H1 (cell line): ENCODE results near the gene MDC1. TPM values are rescaled to one million over a fixed set of nuclear protein-coding genes. Genes with fewer than 3 reads are reported as not detected.
"Not testable (repeated sequence)": the region's sequence is repeated elsewhere in the genome, so short reads cannot be mapped to it uniquely, and the experiment has no call there.

Experiments used
- CTCF ChIA-PET: fragments of 300-600 bp; sonication (Branson Sonifier 250); formaldehyde crosslinking; loops from one replicate; lab custom pipeline; 2021; ENCODE audit not compliant: partially characterized antibody; lab: Charles Lee
- POLR2A ChIA-PET: fragments of 300-600 bp; sonication (Branson Sonifier 250); formaldehyde crosslinking; loops from one replicate; lab custom pipeline; 2021; ENCODE audit warnings: inconsistent platforms; ENCODE audit not compliant: partially characterized antibody; lab: Charles Lee
- DNase-seq, 2 experiments: peaks; one replicate each; pipeline versions ENCODE4 v3.0.0 to v3.0.0-alpha.2; 2010 to 2022; ENCODE audit warnings: low spot score in 2 of 2, low read depth in 1 of 2, mixed read lengths in 1 of 2
- FAIRE-seq: peaks from 2 replicates; lab custom pipeline; 2011; peaks lifted over from hg19 to GRCh38; lab: Jason Lieb, UNC
- H2AFZ ChIP-seq: 2 replicates; pipeline ENCODE4 v1.8.1; 2012; ENCODE audit warnings: low read length, inconsistent platforms
- H2AK5ac ChIP-seq: 2 replicates; pipeline ENCODE4 v1.6.1; 2013; ENCODE audit warnings: low read depth, low read length
- H2BK120ac ChIP-seq: replicated peaks from 2 replicates; pipeline ENCODE3; 2013; ENCODE audit warnings: low read depth, low read length, inconsistent platforms
- H2BK12ac ChIP-seq: 2 replicates; pipeline ENCODE4 v1.6.1; 2013; ENCODE audit warnings: low read depth, low read length
- H2BK15ac ChIP-seq: 2 replicates; pipeline ENCODE4 v1.6.1; 2013; ENCODE audit warnings: low read length
- H2BK20ac ChIP-seq: 2 replicates; pipeline ENCODE4 v1.6.1; 2013; ENCODE audit warnings: low read length
- H2BK5ac ChIP-seq: 2 replicates; pipeline ENCODE4 v1.6.1; 2013; ENCODE audit warnings: low read depth, low read length
- H3K14ac ChIP-seq: 2 replicates; pipeline ENCODE4 v1.6.1; 2013; ENCODE audit warnings: inconsistent platforms; ENCODE audit not compliant: insufficient read length
- H3K18ac ChIP-seq: 2 replicates; pipeline ENCODE4 v1.6.1; 2013; ENCODE audit warnings: low read length; ENCODE audit errors: extremely low read depth
- H3K23ac ChIP-seq: 2 replicates; pipeline ENCODE4 v1.6.1; 2013; ENCODE audit warnings: inconsistent platforms; ENCODE audit not compliant: insufficient read length
- H3K23me2 ChIP-seq: 2 replicates; pipeline ENCODE4 v1.6.1; 2013; ENCODE audit warnings: low read depth, low read length
- H3K27ac ChIP-seq: 2 replicates; pipeline ENCODE4 v1.6.1; 2011; ENCODE audit warnings: low read depth, low read length, inconsistent platforms
- H3K27me3 ChIP-seq, 4 experiments: replicated peaks in 1 of 4; 1 replicate in 1 of 4; 2 replicates in 3 of 4; pipeline versions ENCODE4 v1.6.1 to v1.8.1; 2011 to 2013; ENCODE audit warnings: low read length in 3 of 4, mild to moderate bottlenecking in 3 of 4, inconsistent platforms in 2 of 4, mixed read lengths in 2 of 4, moderate library complexity in 1 of 4; ENCODE audit not compliant: control insufficient read depth in 3 of 4, insufficient read depth in 3 of 4; ENCODE audit errors: extremely low read depth in 1 of 4
- H3K36me3 ChIP-seq, 4 experiments: 2 replicates each; pipeline versions ENCODE4 v1.6.1 to v1.8.1; 2011 to 2013; ENCODE audit warnings: mild to moderate bottlenecking in 4 of 4, low read length in 3 of 4, moderate library complexity in 2 of 4, control low read depth in 1 of 4, inconsistent platforms in 1 of 4; ENCODE audit not compliant: insufficient read depth in 4 of 4, control insufficient read depth in 2 of 4
- H3K4ac ChIP-seq: replicated peaks from 2 replicates; pipeline ENCODE3; 2013; ENCODE audit warnings: low read length, low read depth, mixed read lengths, inconsistent platforms; ENCODE audit not compliant: insufficient read length
- H3K4me1 ChIP-seq, 4 experiments: replicated peaks in 1 of 4; 1 replicate in 1 of 4; 2 replicates in 3 of 4; pipeline versions ENCODE4 v1.6.1 to v1.8.1; 2011 to 2013; ENCODE audit warnings: low read length in 3 of 4, inconsistent platforms in 2 of 4, mixed read lengths in 1 of 4; ENCODE audit not compliant: insufficient read depth in 4 of 4, control insufficient read depth in 3 of 4
- H3K4me2 ChIP-seq, 2 experiments: 2 replicates each; pipeline versions ENCODE4 v1.6.1 to v1.8.1; 2011 to 2013; ENCODE audit warnings: low read depth in 2 of 2, low read length in 2 of 2, control low read depth in 1 of 2, inconsistent platforms in 1 of 2, mild to moderate bottlenecking in 1 of 2; ENCODE audit not compliant: insufficient read depth in 1 of 2
- H3K4me3 ChIP-seq, 4 experiments: fragments of 200-600, 300-600 bp in 1 of 4; sonication (generic), shearing (Covaris generic), sonication (Bioruptor Twin) in 1 of 4; 2 replicates each; pipeline versions ENCODE4 v1.5.1 to v1.8.1; 2011 to 2016; ENCODE audit warnings: low read length in 4 of 4, low read depth in 3 of 4, control low read depth in 2 of 4, inconsistent platforms in 2 of 4, mild to moderate bottlenecking in 2 of 4, mixed read lengths in 1 of 4, moderate library complexity in 1 of 4; ENCODE audit not compliant: insufficient read depth in 2 of 4; ENCODE audit errors: extremely low read depth in 1 of 4
- H3K56ac ChIP-seq: replicated peaks from 2 replicates; pipeline ENCODE3; 2013; ENCODE audit warnings: low read depth, mild to moderate bottlenecking, mixed read lengths, low read length, inconsistent platforms; ENCODE audit not compliant: insufficient read length
- H3K79me1 ChIP-seq: 2 replicates; pipeline ENCODE4 v1.6.1; 2013; ENCODE audit warnings: low read depth, low read length, control low read depth
- H3K79me2 ChIP-seq, 2 experiments: 2 replicates each; pipeline versions ENCODE4 v1.6.1 to v1.8.1; 2012 to 2013; ENCODE audit warnings: low read length in 2 of 2, mild to moderate bottlenecking in 2 of 2, inconsistent platforms in 1 of 2; ENCODE audit not compliant: insufficient read depth in 2 of 2, control insufficient read depth in 1 of 2
- H3K9ac ChIP-seq, 4 experiments: replicated peaks in 1 of 4; 1 replicate in 1 of 4; 2 replicates in 3 of 4; pipeline versions ENCODE4 v1.6.1 to v1.8.1; 2011 to 2013; ENCODE audit warnings: low read depth in 3 of 4, low read length in 3 of 4, control low read depth in 2 of 4, mild to moderate bottlenecking in 2 of 4, moderate library complexity in 2 of 4, inconsistent platforms in 1 of 4; ENCODE audit errors: extremely low read depth in 1 of 4
- H3K9me3 ChIP-seq, 2 experiments: 2 replicates each; pipeline versions ENCODE4 v1.6.1 to v1.8.1; 2012 to 2013; ENCODE audit warnings: mild to moderate bottlenecking in 2 of 2, moderate library complexity in 2 of 2, control low read depth in 1 of 2, inconsistent platforms in 1 of 2, low read depth in 1 of 2, low read length in 1 of 2, mixed read lengths in 1 of 2; ENCODE audit not compliant: insufficient read depth in 2 of 2
- H4K20me1 ChIP-seq, 2 experiments: replicated peaks in 1 of 2; 2 replicates each; pipeline versions ENCODE3 to v1.8.1; 2011 to 2013; ENCODE audit warnings: inconsistent platforms in 2 of 2, low read length in 2 of 2, mild to moderate bottlenecking in 1 of 2; ENCODE audit not compliant: insufficient read depth in 2 of 2, control insufficient read depth in 1 of 2
- H4K5ac ChIP-seq: 2 replicates; pipeline ENCODE4 v1.6.1; 2013; ENCODE audit warnings: low read length, low read depth, mixed read lengths, inconsistent platforms; ENCODE audit not compliant: insufficient read length
- H4K8ac ChIP-seq: 2 replicates; pipeline ENCODE4 v1.8.0; 2013; ENCODE audit warnings: mild to moderate bottlenecking, moderate library complexity, low read length, inconsistent platforms; ENCODE audit not compliant: insufficient read depth; ENCODE audit errors: extremely low read depth
- H4K91ac ChIP-seq: replicated peaks from 2 replicates; pipeline ENCODE3; 2013; ENCODE audit warnings: low read length, mixed read lengths, inconsistent platforms; ENCODE audit not compliant: insufficient read length
- POLR2A ChIP-seq, 2 experiments: IDR thresholded peaks; 1 replicate in 1 of 2; 2 replicates in 1 of 2; pipeline ENCODE4 v1.6.1; 2011; ENCODE audit warnings: low read depth in 2 of 2, low read length in 2 of 2, mild to moderate bottlenecking in 2 of 2; ENCODE audit errors: control extremely low read depth in 1 of 2
- POLR2AphosphoS5 ChIP-seq: IDR thresholded peaks from 2 replicates; pipeline ENCODE4 v1.6.1; 2011; ENCODE audit warnings: low read depth, low read length
- SP1 ChIP-seq: IDR thresholded peaks from 2 replicates; pipeline ENCODE4 v1.6.1; 2011; ENCODE audit warnings: low read depth, low read length
- WGBS, 2 experiments: shearing (Covaris generic) in 1 of 2; methylation state at CpG; one replicate each; pipeline versions ENCODE4 v1.1.6 to v1.1.7; 2013 to 2015; ENCODE audit warnings: low lambda C conversion rate in 2 of 2, mixed read lengths in 2 of 2, inconsistent platforms in 1 of 2, low coverage in 1 of 2, missing lambda C conversion rate in 1 of 2; ENCODE audit not compliant: insufficient replicate concordance in 2 of 2, insufficient coverage in 1 of 2, insufficient read length in 1 of 2; ENCODE audit errors: extremely low coverage in 1 of 2, missing lambda C conversion rate in 1 of 2; 5-methylcytosine and 5-hydroxymethylcytosine counted together
- polyA plus RNA-seq, 7 experiments: library from polyadenylated mRNA; depleted of rRNA in 3 of 7; stranded (reverse) in 5 of 7; unstranded in 2 of 7; fragments of >200 nt in 5 of 7; fragments of 200-250 nt in 2 of 7; gene quantifications; 1 replicate in 5 of 7; 2 replicates in 1 of 7; 4 replicates in 1 of 7; pipeline versions ENCODE4 v1.2.1 to v1.2.3, GENCODE V29; 2011 to 2013; ENCODE audit warnings: missing spikeins in 2 of 7, mixed read lengths in 2 of 7
- total RNA-seq: library from RNA; stranded (reverse); fragmentation: NEBNext Ultra II Directional; extraction: Animal tissue kit (Norgen Biotek cat#: 25700); gene quantifications from 2 replicates; pipeline ENCODE4 v1.2.1, GENCODE V29; 2021

Gene MDC1
- total and polyA plus RNA-seq, 2 of the 8 experiments (the other 6 are each of a cell fraction or from before 2014, with no cell fraction given) = 29.9 to 81.1 TPM

GRCh38 chr6:30723843-30724741 lies 7.0 kb upstream of the MDC1 start:
- H3K56ac ChIP-seq, H2AFZ ChIP-seq, H2AK5ac ChIP-seq, H2BK12ac ChIP-seq, H3K27ac ChIP-seq, H4K5ac ChIP-seq, H2BK120ac ChIP-seq, H3K79me1 ChIP-seq, H4K8ac ChIP-seq, H3K4me2 ChIP-seq, FAIRE-seq, H3K9me3 ChIP-seq, H2BK5ac ChIP-seq, H3K4me1 ChIP-seq, H3K27me3 ChIP-seq, H4K91ac ChIP-seq, H2BK20ac ChIP-seq, H3K18ac ChIP-seq, DNase-seq, H3K9ac ChIP-seq, H3K4ac ChIP-seq, H3K23me2 ChIP-seq, H3K14ac ChIP-seq, H2BK15ac ChIP-seq, H3K23ac ChIP-seq, H3K4me3 ChIP-seq: not testable (repeated sequence)
- peak in 1 of 2 experiments; percentile 11; a peak in 1 of 3 replicates for TF ChIP-seq POLR2A (IDR thresholded peaks at IDR 0.05; ENCODE audit: control extremely low read depth in 1 of 2, low read depth in 2 of 2, low read length in 2 of 2)
- TF ChIP-seq POLR2AphosphoS5 = 0 out of 2 replicates have a peak, but pooled peaks have one; percentile 0
- 0 out of 2 replicates have a peak, but pooled peaks have one; percentile 29 for TF ChIP-seq SP1
- Histone ChIP-seq H4K20me1 (peaks cover 8 to 22% of the 10 kb centered on the region in 2 experiments), H3K79me2 (peaks cover 6 to 37% of the 10 kb centered on the region in 2 experiments), H3K36me3 (peaks cover 21 to 48% (median 33%) of the 10 kb centered on the region in 4 experiments)
- CTCF ChIA-PET = interaction anchor here (0.6 to 8.2 kb wide), 12 partner anchors 8 to 223 kb away, joined by 3 to 61 read pairs (median 6); partner anchors contain the start of gene DHX16
- POLR2A ChIA-PET = interaction anchor here (1.1 to 35.9 kb wide), 11 partner anchors 12 to 159 kb away, joined by 3 to 732 read pairs (median 9); partner anchors contain the start of genes DHX16, FLOT1, IER3 and MRPS18B
- WGBS, 2 experiments = 90% methylated on average over 26 of the region's 29 CpGs; no CpG with 5 or more reads in 1 of the 2 experiments
